Heart right ventricle (tissue), 16 donors: Measurements from ENCODE around the gene KLHDC8A. TPM values are rescaled to one million over a fixed set of nuclear protein-coding genes. Genes with fewer than 3 reads are reported as not detected.

Experiments
- ATAC-seq, 8 donors: fragments of 200-7000 bp; cut with Tn5 transposase; one replicate each; pipeline ENCODE4 v1.9.1; 2020; ENCODE audit warnings: mild to moderate bottlenecking in 8 of 8, moderate library complexity in 8 of 8, moderate number of reproducible peaks in 1 of 8
- DNase-seq, 2 donors: peaks; one replicate each; pipeline ENCODE4 v3.0.0-alpha.2; 2020
- H3K27ac ChIP-seq, 10 donors: fragments of 200-600 bp; sonication (generic) in 2 of 10; one replicate each; pipeline versions ENCODE4 v1.5.0 to v1.8.0; 2020 to 2022; ENCODE audit warnings: mild to moderate bottlenecking in 3 of 10
- H3K27me3 ChIP-seq, 7 donors: fragments of 200-600 bp; one replicate each; pipeline ENCODE4 v1.8.0; 2021 to 2022; ENCODE audit warnings: mild to moderate bottlenecking in 2 of 7
- H3K36me3 ChIP-seq, 9 donors: fragments of 200-600 bp; sonication (generic) in 1 of 9; one replicate each; pipeline versions ENCODE4 v1.5.0 to v1.8.0; 2020 to 2022; ENCODE audit warnings: mild to moderate bottlenecking in 2 of 9
- H3K4me1 ChIP-seq, 9 donors: fragments of 200-600 bp; sonication (generic) in 1 of 9; one replicate each; pipeline versions ENCODE4 v1.5.0 to v1.8.0; 2020 to 2022; ENCODE audit warnings: mild to moderate bottlenecking in 4 of 9
- H3K4me3 ChIP-seq, 10 donors: fragments of 200-600 bp; sonication (generic) in 2 of 10; one replicate each; pipeline versions ENCODE4 v1.5.0 to v1.8.0; 2020 to 2022; ENCODE audit warnings: mild to moderate bottlenecking in 7 of 10, moderate library complexity in 2 of 10
- H3K9me3 ChIP-seq, 11 donors: fragments of 200-600 bp in 10 of 11; sonication (generic) in 2 of 11; one replicate each; pipeline versions ENCODE4 v1.5.0 to v1.8.0; 2013 to 2022; ENCODE audit warnings: mild to moderate bottlenecking in 2 of 11, control low read depth in 1 of 11, moderate library complexity in 1 of 11
- CTCF ChIP-seq, 9 donors: fragments of 200-600 bp; sonication (generic) in 2 of 9; IDR thresholded peaks; one replicate each; pipeline versions ENCODE4 v1.5.0 to v1.8.0; 2021 to 2022; ENCODE audit warnings: antibody characterized with exemption in 9 of 9, mild to moderate bottlenecking in 5 of 9, moderate library complexity in 1 of 9
- WGBS, 2 donors: extraction: QIAGEN DNeasy Blood & Tissue Kit; methylation state at CpG; one replicate each; pipeline ENCODE4 v1.1.7; 2013; ENCODE audit warnings: inconsistent platforms in 1 of 2; 5-methylcytosine and 5-hydroxymethylcytosine counted together
- intact Hi-C, 10 donors: fragments of 100-400 bp; cut with DNase I; formaldehyde crosslinking; loops; one replicate each; pipeline versions ENCODE4 v1.11.1 to v1.14.2; 2022
- polyA plus RNA-seq, 2 donors: library from polyadenylated mRNA; stranded (reverse); fragments of 200-250 nt; gene quantifications; one replicate each; pipeline ENCODE4 v1.2.3, GENCODE V29; 2013
- total RNA-seq, 10 donors: library from RNA; stranded (reverse); fragmentation: NEBNext Ultra II Directional in 3 of 10; extraction: Animal tissue kit (Norgen Biotek cat#: 25700) in 3 of 10; gene quantifications; one replicate each; pipeline versions ENCODE4 v1.2.1 to v1.2.4, GENCODE V29; 2021 to 2023
- donor health status: Arrhythmogenic right ventricular cardiomyopathy.
- donor health status: ischemic (EF 13 %, LVEDD 7.1; RV severe dilation, severe dysfunction).
- donor health status: healthy with polysubstance abuse.
- donor health status: DM: no; HTN: yes; CAD: no.
- donor health status: DM: no; HTN: no; CAD: no.
- donor health status: ischemic (EF 25% LVEDD 6.9; RV normal size, moderate dysfunction).
- donor health status: ischemic (EF 25% LVEDD 5.7; RV mildly dilated, moderate dysfunction).
- donor health status: healthy.
- donor health status: DM: yes; HTN: yes; CAD: no.
- donor health status: Ischemic cardiomyopathy.
- donor health status: ischemic (EF 35%, LVEDD 5.7; RV mildly dilated, moderate dysfunction).
- donor health status: nonischemic (EF 11% LVEDD 7.7; RV severe dilation, severe dysfunction).
- donor health status: DM: yes; HTN: yes; CAD: no.
- donor health status: PGD.
- donor health status: ischemic (EF 29% LVEDD 5.4; RV normal size, mild dysfunction).
- donor health status: nonischemic (EF 23%, LVEDD 6.1; RV moderate dilation, normal function).

KLHDC8A gene
- total and polyA plus RNA-seq, 12 donors, result 0.15 to 0.16 TPM; not detected in 10

- H3K4me3 ChIP-seq, result no peak overlapping the region
- peaks cover 7 to 27% (median 20%) of the 10 kb centered on the region in 7 donors for H3K27me3 ChIP-seq
- no peaks in the 10 kb centered on the region for H3K9me3 ChIP-seq
- intact Hi-C loops, result loop anchor here in 9 of 10 donors (2.0 to 10.0 kb wide), 5 partner anchors 73 to 133 kb away; no protein-coding TSS in a partner anchor
- H3K4me1 ChIP-seq, result peaks cover 0 to 19% (median 0%) of the 10 kb centered on the region in 9 donors
- H3K27ac ChIP-seq, result no peak overlapping the region
- DNase-seq (peak in 1 of 2 donors; percentile 56), ATAC-seq (peak in 4 of 8 donors; percentile 43 to 61 (median 47))
- WGBS, 2 donors, result 38 to 45% methylated on average over 5 of the region's 5 CpGs
- TF ChIP-seq CTCF (IDR thresholded peaks at IDR 0.05), result peak; percentile 71 to 90 (median 83)
- no peaks in the 10 kb centered on the region for H3K36me3 ChIP-seq
These were observed 2.3 kb downstream of the KLHDC8A start for GRCh38 chr1:205354259-205355074.

- H3K36me3 ChIP-seq, result no peaks in the 10 kb centered on the region
- peaks cover 0 to 19% (median 0%) of the 10 kb centered on the region in 9 donors for H3K4me1 ChIP-seq
- no peak overlapping the region for H3K27ac ChIP-seq
- ATAC-seq, result no peak
- no peaks in the 10 kb centered on the region for H3K9me3 ChIP-seq
- 91 to 93% methylated on average over 6 of the region's 6 CpGs for WGBS, 2 donors
- no peak for DNase-seq
- intact Hi-C loops, result loop anchor here in 8 of 10 donors (2.0 to 10.0 kb wide), 4 partner anchors 81 to 134 kb away; no protein-coding TSS in a partner anchor
- H3K27me3 ChIP-seq, result peaks cover 7 to 27% (median 20%) of the 10 kb centered on the region in 7 donors
- TF ChIP-seq CTCF (IDR thresholded peaks at IDR 0.05), result no peak
- no peak overlapping the region for H3K4me3 ChIP-seq
These were observed 3.1 kb downstream of the KLHDC8A start for GRCh38 chr1:205353612-205354011.

- 86 to 94% methylated on average over 4 of the region's 4 CpGs for WGBS, 2 donors
- TF ChIP-seq CTCF (IDR thresholded peaks at IDR 0.05), result no peak
- DNase-seq (no peak), ATAC-seq (no peak)
- no peaks in the 10 kb centered on the region for H3K9me3 ChIP-seq
- H3K4me1 ChIP-seq, result peaks cover 0 to 19% (median 0%) of the 10 kb centered on the region in 9 donors
- H3K27me3 ChIP-seq, result peaks cover 7 to 27% (median 20%) of the 10 kb centered on the region in 7 donors
- intact Hi-C loops, result loop anchor here in 7 of 10 donors (5.0 to 10.0 kb wide), 3 partner anchors 82 to 134 kb away; no protein-coding TSS in a partner anchor
- H3K4me3 ChIP-seq, result no peak overlapping the region
- no peaks in the 10 kb centered on the region for H3K36me3 ChIP-seq
- no peak overlapping the region for H3K27ac ChIP-seq
These were observed 3.5 kb downstream of the KLHDC8A start for GRCh38 chr1:205353191-205353590.

- intact Hi-C loops, result loop anchor here in 7 of 10 donors (5.0 to 10.0 kb wide), 3 partner anchors 83 to 135 kb away; no protein-coding TSS in a partner anchor
- Histone ChIP-seq H3K4me3 (no peak overlapping the region), H3K27ac (no peak overlapping the region), H3K4me1 (peaks cover 0 to 19% (median 0%) of the 10 kb centered on the region in 9 donors), H3K36me3 (no peaks in the 10 kb centered on the region), H3K9me3 (no peaks in the 10 kb centered on the region), H3K27me3 (peaks cover 6 to 25% (median 20%) of the 10 kb centered on the region in 7 donors)
- ATAC-seq (peak in 1 of 8 donors; percentile 15), DNase-seq (no peak)
- TF ChIP-seq CTCF (IDR thresholded peaks at IDR 0.05), result no peak
- WGBS, 2 donors, result 81 to 83% methylated on average over 11 of the region's 11 CpGs
These were observed 4.6 kb downstream of the KLHDC8A start for GRCh38 chr1:205351984-205352713.
